ENCODE measurements around the gene PRKCH. TPM values are rescaled to one million over a fixed set of nuclear protein-coding genes. Genes with fewer than 3 reads are reported as not detected.

Gene PRKCH
- total and polyA plus RNA-seq, 4 donors, result 1.8 to 77.2 (median 33.6) TPM

- H3K27ac ChIP-seq (ENCODE audit: low read depth in 1 of 2, low read length in 2 of 2), result no peak overlapping the region
- H3K4me3 ChIP-seq (ENCODE audit: low read length in 2 of 2), result no peak overlapping the region
- H3K9me3 ChIP-seq (ENCODE audit: control insufficient read depth, low read length), result no peaks in the 10 kb centered on the region
- ATAC-seq (ENCODE audit: low FRiP score), result no peak
- no peaks in the 10 kb centered on the region for H3K27me3 ChIP-seq (ENCODE audit: control insufficient read depth in 1 of 2, insufficient read depth in 2 of 2, low read length in 1 of 2)
- H3K4me1 ChIP-seq (ENCODE audit: control insufficient read depth in 1 of 2, insufficient read depth in 2 of 2, low read length in 2 of 2), result peaks cover 0 to 5% of the 10 kb centered on the region in 2 donors
- WGBS, 2 donors, result 91 to 94% methylated on average over 7 of the region's 7 CpGs
- no peaks in the 10 kb centered on the region for H3K36me3 ChIP-seq (ENCODE audit: control insufficient read depth in 1 of 2, insufficient read depth in 2 of 2, low read length in 1 of 2)
- intact Hi-C loops (cut with DNase I), result no loop called here
- no peak for DNase-seq
Measured at GRCh38 chr14:61417883-61418455, 96.6 kb downstream of the PRKCH start.

DNA sequence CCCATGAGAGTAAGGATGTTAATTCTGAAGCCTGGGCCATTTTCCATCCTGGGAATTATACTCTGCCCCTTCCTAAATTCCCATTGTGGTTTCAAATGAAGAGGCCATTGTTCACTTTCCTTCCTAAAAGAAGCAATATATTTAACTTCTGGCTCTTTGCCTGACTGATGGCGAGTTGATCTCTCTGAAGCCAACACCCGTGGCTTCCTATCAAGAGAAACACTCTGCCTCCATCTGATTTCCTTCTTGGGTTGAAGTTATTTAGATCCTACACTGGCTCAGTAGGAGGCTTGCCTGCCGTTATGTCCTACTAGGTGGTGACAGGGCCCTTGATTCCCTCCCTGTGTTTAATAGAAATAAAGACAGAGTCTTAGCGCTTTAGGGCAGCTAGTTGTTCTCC, 97.4 kb downstream of the PRKCH start:
- H3K9me3 ChIP-seq (ENCODE audit: control insufficient read depth, low read length), result no peaks in the 10 kb centered on the region
- intact Hi-C loops (cut with DNase I), result no loop called here
- no peaks in the 10 kb centered on the region for H3K27me3 ChIP-seq (ENCODE audit: control insufficient read depth in 1 of 2, insufficient read depth in 2 of 2, low read length in 1 of 2)
- H3K36me3 ChIP-seq (ENCODE audit: control insufficient read depth in 1 of 2, insufficient read depth in 2 of 2, low read length in 1 of 2), result no peaks in the 10 kb centered on the region
- DNase-seq, result no peak
- H3K4me3 ChIP-seq (ENCODE audit: low read length in 2 of 2), result no peak overlapping the region
- peaks cover 0 to 5% of the 10 kb centered on the region in 2 donors for H3K4me1 ChIP-seq (ENCODE audit: control insufficient read depth in 1 of 2, insufficient read depth in 2 of 2, low read length in 2 of 2)
- 3 to 26% methylated on average over 4 of the region's 4 CpGs for WGBS, 2 donors
- H3K27ac ChIP-seq (ENCODE audit: low read depth in 1 of 2, low read length in 2 of 2), result no peak overlapping the region
- peak; percentile 26 for ATAC-seq (ENCODE audit: low FRiP score)

DNA sequence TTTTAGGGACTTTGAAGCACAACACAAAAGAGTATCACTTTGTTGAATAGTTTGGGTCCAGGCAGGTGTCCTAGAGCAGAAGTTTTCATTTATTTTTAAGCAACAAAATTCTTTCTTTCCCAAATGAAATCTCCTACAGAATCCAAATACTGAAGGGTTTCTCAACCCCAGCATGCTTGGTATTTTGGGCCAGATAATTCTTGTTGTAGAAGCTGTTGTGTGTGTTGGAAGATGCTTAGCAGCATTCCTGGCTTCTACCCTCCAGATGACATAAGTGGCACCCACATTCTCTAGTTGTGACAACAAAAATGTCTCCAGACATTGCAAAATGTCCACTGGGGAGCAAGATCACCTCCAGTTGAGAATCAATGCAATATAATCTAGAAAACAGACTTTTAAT, 97.8 kb downstream of the PRKCH start:
- ATAC-seq (ENCODE audit: low FRiP score) (no peak), DNase-seq (no peak)
- Histone ChIP-seq H3K9me3 (ENCODE audit: control insufficient read depth, low read length) (no peaks in the 10 kb centered on the region), H3K27ac (ENCODE audit: low read depth in 1 of 2, low read length in 2 of 2) (no peak overlapping the region), H3K4me1 (ENCODE audit: control insufficient read depth in 1 of 2, insufficient read depth in 2 of 2, low read length in 2 of 2) (peaks cover 0 to 5% of the 10 kb centered on the region in 2 donors), H3K4me3 (ENCODE audit: low read length in 2 of 2) (no peak overlapping the region), H3K27me3 (ENCODE audit: control insufficient read depth in 1 of 2, insufficient read depth in 2 of 2, low read length in 1 of 2) (no peaks in the 10 kb centered on the region), H3K36me3 (ENCODE audit: control insufficient read depth in 1 of 2, insufficient read depth in 2 of 2, low read length in 1 of 2) (no peaks in the 10 kb centered on the region)
- intact Hi-C loops (cut with DNase I), result no loop called here

DNA sequence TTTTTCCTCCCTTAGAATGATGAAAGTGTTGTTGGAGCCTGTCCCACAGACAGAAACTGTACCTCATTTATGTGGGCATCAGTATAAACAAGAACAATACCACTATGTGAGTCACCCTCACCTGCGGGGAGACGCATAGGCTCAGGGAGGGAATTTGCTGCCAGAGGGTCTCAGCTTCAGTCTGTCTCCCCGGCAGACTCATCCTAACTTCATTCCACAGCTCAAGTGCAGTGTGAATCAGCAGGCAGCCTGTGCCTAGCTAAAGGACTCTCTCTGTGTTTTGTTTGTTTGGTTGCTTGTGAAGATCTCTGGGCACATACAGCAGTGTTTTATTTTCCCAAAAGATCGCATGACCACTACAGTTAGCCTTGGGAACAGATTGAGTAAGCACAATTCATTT, 98.9 kb downstream of the PRKCH start:
- Histone ChIP-seq H3K27ac (ENCODE audit: low read depth in 1 of 2, low read length in 2 of 2) (no peak overlapping the region), H3K36me3 (ENCODE audit: control insufficient read depth in 1 of 2, insufficient read depth in 2 of 2, low read length in 1 of 2) (no peaks in the 10 kb centered on the region), H3K4me3 (ENCODE audit: low read length in 2 of 2) (no peak overlapping the region), H3K9me3 (ENCODE audit: control insufficient read depth, low read length) (no peaks in the 10 kb centered on the region), H3K4me1 (ENCODE audit: control insufficient read depth in 1 of 2, insufficient read depth in 2 of 2, low read length in 2 of 2) (peaks cover 0 to 5% of the 10 kb centered on the region in 2 donors), H3K27me3 (ENCODE audit: control insufficient read depth in 1 of 2, insufficient read depth in 2 of 2, low read length in 1 of 2) (no peaks in the 10 kb centered on the region)
- DNase-seq, result no peak
- ATAC-seq (ENCODE audit: low FRiP score), result no peak
- intact Hi-C loops (cut with DNase I), result no loop called here
- WGBS, 2 donors, result 83% methylated on average over 4 of the region's 4 CpGs

- WGBS, 2 donors, result 83 to 90% methylated on average over 1 of the region's 1 CpG
- H3K27me3 ChIP-seq (ENCODE audit: control insufficient read depth in 1 of 2, insufficient read depth in 2 of 2, low read length in 1 of 2), result no peaks in the 10 kb centered on the region
- intact Hi-C loops (cut with DNase I), result no loop called here
- no peak overlapping the region for H3K4me3 ChIP-seq (ENCODE audit: low read length in 2 of 2)
- H3K36me3 ChIP-seq (ENCODE audit: control insufficient read depth in 1 of 2, insufficient read depth in 2 of 2, low read length in 1 of 2), result no peaks in the 10 kb centered on the region
- H3K27ac ChIP-seq (ENCODE audit: low read depth in 1 of 2, low read length in 2 of 2), result no peak overlapping the region
- no peak for DNase-seq
- H3K9me3 ChIP-seq (ENCODE audit: control insufficient read depth, low read length), result no peaks in the 10 kb centered on the region
- no peak for ATAC-seq (ENCODE audit: low FRiP score)
- peaks cover 0 to 5% of the 10 kb centered on the region in 2 donors for H3K4me1 ChIP-seq (ENCODE audit: control insufficient read depth in 1 of 2, insufficient read depth in 2 of 2, low read length in 2 of 2)
Measured at GRCh38 chr14:61421212-61421923, 100.0 kb downstream of the PRKCH start.

DNA sequence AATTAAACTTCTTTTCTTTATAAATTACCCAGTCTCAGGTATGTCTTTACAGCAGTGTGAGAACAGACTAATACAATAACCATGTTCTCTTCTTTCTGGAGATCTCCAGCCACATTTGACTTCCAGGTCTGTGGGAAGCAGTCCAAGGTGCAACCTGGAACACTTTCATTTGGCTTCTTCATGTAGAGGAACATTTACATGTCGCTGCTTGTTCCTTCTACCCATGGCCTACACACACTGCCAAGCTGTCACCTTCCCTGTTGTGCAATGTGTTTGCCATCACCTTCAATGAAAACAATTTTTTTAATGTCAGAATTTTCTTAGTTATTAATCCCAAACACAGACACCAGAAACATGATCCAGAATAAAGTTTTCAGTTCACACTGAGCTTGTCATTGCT, 104.7 kb downstream of the PRKCH start:
- Histone ChIP-seq H3K36me3 (ENCODE audit: control insufficient read depth in 1 of 2, insufficient read depth in 2 of 2, low read length in 1 of 2) (no peaks in the 10 kb centered on the region), H3K9me3 (ENCODE audit: control insufficient read depth, low read length) (peaks cover under 1% of the 10 kb centered on the region), H3K27ac (ENCODE audit: low read depth in 1 of 2, low read length in 2 of 2) (no peak overlapping the region), H3K4me3 (ENCODE audit: low read length in 2 of 2) (no peak overlapping the region), H3K27me3 (ENCODE audit: control insufficient read depth in 1 of 2, insufficient read depth in 2 of 2, low read length in 1 of 2) (no peaks in the 10 kb centered on the region), H3K4me1 (ENCODE audit: control insufficient read depth in 1 of 2, insufficient read depth in 2 of 2, low read length in 2 of 2) (no peaks in the 10 kb centered on the region)
- DNase-seq (no peak), ATAC-seq (ENCODE audit: low FRiP score) (no peak)
- intact Hi-C loops (cut with DNase I), result no loop called here
- WGBS, 2 donors, result 91 to 95% methylated on average over 1 of the region's 1 CpG

- DNase-seq, result no peak
- Histone ChIP-seq H3K36me3 (ENCODE audit: control insufficient read depth in 1 of 2, insufficient read depth in 2 of 2, low read length in 1 of 2) (no peaks in the 10 kb centered on the region), H3K4me3 (ENCODE audit: low read length in 2 of 2) (no peak overlapping the region), H3K27me3 (ENCODE audit: control insufficient read depth in 1 of 2, insufficient read depth in 2 of 2, low read length in 1 of 2) (no peaks in the 10 kb centered on the region), H3K4me1 (ENCODE audit: control insufficient read depth in 1 of 2, insufficient read depth in 2 of 2, low read length in 2 of 2) (no peaks in the 10 kb centered on the region), H3K27ac (ENCODE audit: low read depth in 1 of 2, low read length in 2 of 2) (no peak overlapping the region), H3K9me3 (ENCODE audit: control insufficient read depth, low read length) (peaks cover 2% of the 10 kb centered on the region)
- ATAC-seq (ENCODE audit: low FRiP score), result no peak
- 54 to 67% methylated on average over 2 of the region's 2 CpGs for whole genome bisulfite sequencing, 2 donors
- intact Hi-C loops (cut with DNase I), result no loop called here
Measured at GRCh38 chr14:61428261-61428660, 106.9 kb downstream of the PRKCH start.

- no peaks in the 10 kb centered on the region for H3K27me3 ChIP-seq (ENCODE audit: control insufficient read depth in 1 of 2, insufficient read depth in 2 of 2, low read length in 1 of 2)
- H3K36me3 ChIP-seq (ENCODE audit: control insufficient read depth in 1 of 2, insufficient read depth in 2 of 2, low read length in 1 of 2), result no peaks in the 10 kb centered on the region
- DNase-seq (no peak), ATAC-seq (ENCODE audit: low FRiP score) (no peak)
- intact Hi-C loops (cut with DNase I), result no loop called here
- no peak overlapping the region for H3K4me3 ChIP-seq (ENCODE audit: low read length in 2 of 2)
- WGBS, 2 donors, result 72 to 74% methylated on average over 2 of the region's 2 CpGs
- H3K27ac ChIP-seq (ENCODE audit: low read depth in 1 of 2, low read length in 2 of 2), result no peak overlapping the region
- H3K4me1 ChIP-seq (ENCODE audit: control insufficient read depth in 1 of 2, insufficient read depth in 2 of 2, low read length in 2 of 2), result no peaks in the 10 kb centered on the region
- peaks cover 2% of the 10 kb centered on the region for H3K9me3 ChIP-seq (ENCODE audit: control insufficient read depth, low read length)
Measured at GRCh38 chr14:61429316-61429715, 107.9 kb downstream of the PRKCH start.

DNA sequence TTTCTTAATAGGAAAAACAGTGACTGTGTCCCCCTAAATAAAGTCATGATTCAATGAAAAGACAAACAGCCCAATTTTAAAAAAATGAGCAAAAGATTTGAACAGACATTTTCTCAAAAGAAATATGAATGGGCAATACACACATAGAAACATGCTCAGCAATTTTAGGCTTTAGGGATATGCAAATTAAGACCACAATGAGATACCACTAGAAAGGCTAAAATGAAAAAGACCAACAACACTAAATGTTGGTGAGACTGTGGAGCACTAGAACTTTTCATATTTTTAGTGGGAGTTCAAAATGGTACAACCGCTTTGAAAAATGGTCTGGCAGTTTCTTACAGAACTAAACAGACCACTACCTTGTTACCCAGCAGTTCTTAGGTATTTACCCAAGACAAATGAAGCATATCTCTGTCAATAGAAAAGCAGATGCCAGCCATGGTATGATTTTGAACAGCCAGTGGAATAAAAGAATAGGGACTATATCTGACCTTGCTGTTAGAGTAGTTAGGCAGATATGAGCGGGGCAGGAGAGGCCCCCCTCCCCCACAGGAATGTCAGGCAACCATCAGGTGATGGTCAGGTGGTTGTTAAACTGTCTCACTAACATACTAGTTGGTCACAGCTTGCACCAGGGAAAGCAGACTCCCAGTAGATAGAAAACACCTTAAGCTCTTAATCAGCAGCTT, 108.8 kb downstream of the PRKCH start:
- no peak overlapping the region for H3K27ac ChIP-seq (ENCODE audit: low read depth in 1 of 2, low read length in 2 of 2)
- H3K4me1 ChIP-seq (ENCODE audit: control insufficient read depth in 1 of 2, insufficient read depth in 2 of 2, low read length in 2 of 2), result no peaks in the 10 kb centered on the region
- ATAC-seq (ENCODE audit: low FRiP score), result no peak
- H3K9me3 ChIP-seq (ENCODE audit: control insufficient read depth, low read length), result peaks cover 2% of the 10 kb centered on the region
- intact Hi-C loops (cut with DNase I), result no loop called here
- no peak for DNase-seq
- H3K36me3 ChIP-seq (ENCODE audit: control insufficient read depth in 1 of 2, insufficient read depth in 2 of 2, low read length in 1 of 2), result no peaks in the 10 kb centered on the region
- H3K4me3 ChIP-seq (ENCODE audit: low read length in 2 of 2), result no peak overlapping the region
- 79 to 82% methylated on average over 2 of the region's 2 CpGs for WGBS, 2 donors
- H3K27me3 ChIP-seq (ENCODE audit: control insufficient read depth in 1 of 2, insufficient read depth in 2 of 2, low read length in 1 of 2), result no peaks in the 10 kb centered on the region
